Brain microvascular endothelial cell (primary cell): ENCODE results near the gene EXOC4.

Experiments used
- DNase-seq: peaks from one replicate; pipeline ENCODE4 v3.0.0-alpha.2; 2020
- H3K27ac ChIP-seq: fragments of 250-450 bp; sonication (Bioruptor Pico); 2 replicates; pipeline ENCODE4 v1.5.1; 2020; ENCODE audit warnings: mild to moderate bottlenecking, moderate library complexity
- H3K27me3 ChIP-seq: fragments of 250-450 bp; sonication (Bioruptor Pico); replicated peaks from 2 replicates; pipeline ENCODE4 v1.5.1; 2020; ENCODE audit warnings: mild to moderate bottlenecking
- H3K36me3 ChIP-seq: fragments of 250-450 bp; sonication (Bioruptor Pico); replicated peaks from 2 replicates; pipeline ENCODE4 v1.5.1; 2020; ENCODE audit warnings: mild to moderate bottlenecking
- H3K4me3 ChIP-seq: 2 replicates; pipeline ENCODE4 v1.5.1; 2011; ENCODE audit warnings: low read depth, mild to moderate bottlenecking, control low read depth, low read length, moderate library complexity
- in situ Hi-C: cut with HindIII; loops from 2 replicates; pipeline ENCODE4 v1.10.0; 2017; ENCODE audit warnings: low sequenced_read_pairs, low pct_ligation_motif_present
- TF ChIP-seq, protein P1 (sequence below): IDR thresholded peaks from 2 replicates; pipeline ENCODE4 v1.5.1; 2011; ENCODE audit warnings: low read depth, mild to moderate bottlenecking, moderate library complexity, low read length, control low read depth, inconsistent platforms; ENCODE audit errors: missing control alignments

Gene EXOC4

DNA sequence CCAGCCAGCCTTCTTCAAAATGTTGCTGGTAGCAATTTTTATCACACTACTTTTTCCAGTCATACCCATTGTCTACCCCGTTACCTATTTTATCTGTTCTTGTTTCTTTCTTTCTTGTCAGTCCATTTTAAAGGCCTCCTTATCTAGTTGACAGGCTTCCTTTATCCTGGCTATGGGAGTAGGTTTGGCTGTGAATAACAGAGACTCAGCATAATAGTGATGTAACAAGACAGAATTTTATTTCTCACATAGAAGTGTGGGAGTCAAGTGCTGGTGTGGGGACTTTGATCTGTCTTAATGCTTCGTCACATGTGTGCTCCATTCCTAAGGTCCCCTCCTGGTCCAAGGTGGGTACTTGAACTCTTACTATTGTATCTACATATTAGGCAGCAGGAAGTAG lies 283.6 kb downstream of the EXOC4 start:
- Histone ChIP-seq H3K4me3 (no peak overlapping the region), H3K36me3 (no peaks in the 10 kb centered on the region), H3K27me3 (no peaks in the 10 kb centered on the region), H3K27ac (no peak overlapping the region)
- DNase-seq = no peak
- in situ Hi-C loops = no loop called here
- TF ChIP-seq, protein P1, sequence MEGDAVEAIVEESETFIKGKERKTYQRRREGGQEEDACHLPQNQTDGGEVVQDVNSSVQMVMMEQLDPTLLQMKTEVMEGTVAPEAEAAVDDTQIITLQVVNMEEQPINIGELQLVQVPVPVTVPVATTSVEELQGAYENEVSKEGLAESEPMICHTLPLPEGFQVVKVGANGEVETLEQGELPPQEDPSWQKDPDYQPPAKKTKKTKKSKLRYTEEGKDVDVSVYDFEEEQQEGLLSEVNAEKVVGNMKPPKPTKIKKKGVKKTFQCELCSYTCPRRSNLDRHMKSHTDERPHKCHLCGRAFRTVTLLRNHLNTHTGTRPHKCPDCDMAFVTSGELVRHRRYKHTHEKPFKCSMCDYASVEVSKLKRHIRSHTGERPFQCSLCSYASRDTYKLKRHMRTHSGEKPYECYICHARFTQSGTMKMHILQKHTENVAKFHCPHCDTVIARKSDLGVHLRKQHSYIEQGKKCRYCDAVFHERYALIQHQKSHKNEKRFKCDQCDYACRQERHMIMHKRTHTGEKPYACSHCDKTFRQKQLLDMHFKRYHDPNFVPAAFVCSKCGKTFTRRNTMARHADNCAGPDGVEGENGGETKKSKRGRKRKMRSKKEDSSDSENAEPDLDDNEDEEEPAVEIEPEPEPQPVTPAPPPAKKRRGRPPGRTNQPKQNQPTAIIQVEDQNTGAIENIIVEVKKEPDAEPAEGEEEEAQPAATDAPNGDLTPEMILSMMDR = no peak

DNA sequence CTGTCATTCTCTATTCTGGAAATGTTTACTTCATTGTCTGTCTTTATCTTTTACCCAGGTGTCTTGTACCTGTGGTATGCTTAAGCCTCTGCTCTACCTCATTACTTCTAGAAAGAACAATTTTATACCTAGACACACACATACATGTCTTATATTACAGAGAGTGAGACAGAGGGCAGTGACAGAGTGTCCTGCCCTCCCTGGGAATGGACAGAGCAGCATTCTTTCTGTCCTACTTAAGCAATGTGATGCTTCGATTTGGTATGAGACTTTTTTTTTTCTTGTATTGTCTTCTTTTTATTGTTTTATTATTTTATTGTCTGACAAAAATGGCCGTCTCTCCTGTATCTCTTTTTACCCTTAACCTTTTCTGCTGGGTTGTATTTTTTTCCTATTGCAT lies 286.1 kb downstream of the EXOC4 start:
- DNase-seq = peak; percentile 41
- TF ChIP-seq, protein P1 = no peak
- in situ Hi-C loops = no loop called here

DNA sequence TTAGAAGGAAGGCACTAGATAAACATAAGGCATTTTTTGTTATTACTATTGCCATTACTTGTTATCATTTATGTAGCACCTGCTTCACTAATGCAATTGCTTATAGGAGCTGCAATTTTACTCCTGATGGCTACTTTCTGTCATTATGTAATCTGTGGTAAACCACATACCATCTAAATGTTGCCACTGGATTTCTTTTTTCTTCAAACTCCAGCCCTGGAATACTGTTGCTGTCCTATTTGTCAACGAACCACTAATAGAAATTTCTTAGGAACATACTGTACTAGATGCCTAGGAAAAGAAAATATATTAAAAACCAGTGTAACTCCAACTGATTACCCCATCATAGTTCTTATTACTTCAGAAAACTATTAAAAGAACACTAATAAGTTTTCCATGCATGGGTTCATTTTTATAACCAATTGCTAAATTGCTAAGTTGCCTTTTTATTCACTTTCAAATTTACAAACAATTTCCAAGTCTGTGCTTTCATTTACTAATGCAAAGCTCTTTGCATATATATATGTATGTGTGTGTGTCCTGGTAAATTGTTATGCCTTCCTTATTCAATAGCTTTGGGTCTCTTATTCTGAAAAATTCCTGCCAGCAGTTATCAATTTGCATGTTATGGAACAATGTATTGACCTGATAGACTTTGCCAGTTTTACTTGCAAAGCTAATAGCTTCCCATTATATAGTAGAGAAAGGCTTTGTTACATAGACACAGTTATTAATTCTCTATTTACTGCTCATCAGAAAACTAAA lies 287.4 kb downstream of the EXOC4 start:
- no peak for DNase-seq
- TF ChIP-seq, protein P1 = no peak
- Histone ChIP-seq H3K27ac (no peak overlapping the region), H3K4me3 (no peak overlapping the region), H3K36me3 (no peaks in the 10 kb centered on the region), H3K27me3 (no peaks in the 10 kb centered on the region)
- in situ Hi-C loops = no loop called here

More for the DNA sequence above, 286.1 kb downstream of the EXOC4 start:
- Histone ChIP-seq H3K27ac (no peak overlapping the region), H3K27me3 (no peaks in the 10 kb centered on the region), H3K36me3 (no peaks in the 10 kb centered on the region), H3K4me3 (no peak overlapping the region)

DNA sequence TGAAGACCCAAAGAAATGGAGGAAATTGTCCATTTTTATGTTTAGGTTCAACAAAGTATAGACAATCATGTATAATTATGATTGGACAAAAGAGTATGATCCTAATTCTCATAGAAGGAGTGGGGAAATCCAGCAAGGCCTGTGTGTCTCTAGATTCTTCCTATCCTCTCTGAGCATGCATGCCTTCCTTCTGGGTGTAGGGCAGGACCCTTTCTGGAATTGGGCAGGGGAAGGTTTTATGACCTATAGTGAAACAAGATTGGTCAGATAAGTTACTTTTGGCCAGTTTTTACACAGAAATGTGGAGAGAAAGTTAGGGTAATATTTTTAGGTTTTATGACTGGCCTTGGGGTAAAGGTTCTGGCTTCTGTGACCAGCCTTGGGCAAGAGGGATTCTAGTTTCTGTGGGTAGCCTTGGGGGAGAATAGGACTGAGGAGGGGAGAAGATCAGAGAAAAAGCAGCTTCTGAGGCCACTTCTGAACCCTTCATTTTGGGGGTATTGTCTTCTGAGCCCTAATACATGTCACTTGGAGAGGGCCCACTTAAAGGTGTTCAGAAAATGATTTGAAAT lies 289.4 kb downstream of the EXOC4 start:
- in situ Hi-C loops = no loop called here
- no peaks in the 10 kb centered on the region for H3K27me3 ChIP-seq
- no peaks in the 10 kb centered on the region for H3K36me3 ChIP-seq
- H3K4me3 ChIP-seq = no peak overlapping the region
- TF ChIP-seq, protein P1 = no peak
- no peak overlapping the region for H3K27ac ChIP-seq
- no peak for DNase-seq

DNA sequence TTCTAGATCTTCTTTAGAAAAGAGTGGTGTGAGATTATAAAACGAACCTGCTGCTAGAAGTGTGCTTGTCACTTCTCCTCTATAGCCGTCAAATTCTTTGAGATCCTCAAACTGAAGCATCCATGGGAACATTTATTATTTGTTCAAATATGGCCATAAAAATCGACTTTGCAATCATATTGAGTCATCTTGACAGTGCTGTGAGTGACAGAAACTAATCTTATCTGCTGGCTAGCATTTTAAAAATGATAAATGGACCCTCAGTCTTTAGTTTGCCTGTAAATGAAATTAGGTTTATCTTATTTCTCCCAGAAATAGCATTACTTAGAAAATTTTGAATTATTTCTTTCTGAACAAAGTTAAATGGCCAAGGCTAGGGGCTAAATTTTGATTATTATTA lies 290.8 kb downstream of the EXOC4 start:
- no peak overlapping the region for H3K4me3 ChIP-seq
- in situ Hi-C loops = no loop called here
- H3K27ac ChIP-seq = no peak overlapping the region
- no peaks in the 10 kb centered on the region for H3K36me3 ChIP-seq
- TF ChIP-seq, protein P1 = no peak
- no peak for DNase-seq
- no peaks in the 10 kb centered on the region for H3K27me3 ChIP-seq

DNA sequence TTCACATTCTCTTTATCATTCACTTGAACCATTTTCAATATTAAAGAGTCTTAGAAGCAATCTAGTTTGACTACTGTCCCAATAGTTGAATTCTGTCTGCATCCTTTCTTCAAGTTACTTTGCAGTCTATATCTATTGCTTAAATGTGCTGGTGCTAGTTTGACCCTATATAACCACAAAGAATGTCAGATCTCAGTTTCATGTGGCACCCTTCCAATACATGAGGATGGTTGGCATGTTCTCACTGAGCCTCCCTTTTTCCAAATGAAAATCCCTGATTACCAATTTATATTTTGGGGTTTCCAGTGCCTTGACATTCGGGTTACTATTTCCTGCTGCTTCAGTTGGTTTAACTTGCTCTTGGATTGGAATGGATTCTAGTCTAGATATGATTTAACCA lies 292.7 kb downstream of the EXOC4 start:
- TF ChIP-seq, protein P1 = no peak
- peak; percentile 45 for DNase-seq
- in situ Hi-C loops = no loop called here
- Histone ChIP-seq H3K27ac (no peak overlapping the region), H3K27me3 (no peaks in the 10 kb centered on the region), H3K36me3 (no peaks in the 10 kb centered on the region), H3K4me3 (no peak overlapping the region)
